Measurements from ENCODE around the gene KLK4.

DNA sequence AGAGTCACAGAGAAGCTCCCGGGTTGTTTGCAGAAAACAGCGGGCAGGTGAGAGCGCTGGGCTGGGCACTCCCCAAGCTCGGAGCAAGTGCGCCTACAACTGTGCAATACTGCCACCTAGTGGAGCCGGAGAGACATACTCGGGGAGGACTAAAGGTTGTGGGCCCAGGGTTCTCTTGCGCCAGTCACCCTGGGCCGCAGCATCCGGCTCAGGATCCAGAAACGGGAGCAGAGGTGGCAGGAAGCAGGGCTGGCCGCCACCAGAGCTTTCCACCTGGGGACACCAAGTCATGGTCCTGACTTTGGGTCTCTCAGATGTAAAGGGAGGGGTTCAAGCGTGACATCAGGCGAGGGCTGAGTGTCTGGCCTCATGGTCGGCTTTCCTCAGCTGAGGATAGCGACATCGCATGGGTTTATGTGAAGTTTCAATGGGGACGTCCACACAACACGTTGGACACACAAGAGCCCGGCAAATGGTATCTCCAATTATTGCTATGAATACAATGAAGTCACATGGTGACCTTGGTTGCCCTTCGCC is 11.2 kb upstream of the KLK4 start:
- TF ChIP-seq L3MBTL2 (conservative IDR thresholded peaks at IDR 0.05) (no peak), FOXA1 (IDR thresholded peaks at IDR 0.05) (no peak), FOXK2 (IDR thresholded peaks at IDR 0.05) (no peak), CTBP1 (IDR thresholded peaks at IDR 0.05; ENCODE audit: borderline replicate concordance) (no peak), SUZ12 (IDR thresholded peaks at IDR 0.05) (no peak), LEF1 (IDR thresholded peaks at IDR 0.05; ENCODE audit: borderline replicate concordance) (no peak)

Measured in HEK293T (cell line).